IPS DF 6.9 (cell line): ENCODE measurements around the gene PFKFB4.
"Not testable (repeated sequence)": the region's sequence is repeated elsewhere in the genome, so short reads cannot be mapped to it uniquely, and the experiment has no call there.

Experiments used
- DNase-seq: peaks from one replicate; pipeline ENCODE4 v3.0.0-alpha.2; 2013; ENCODE audit warnings: low read depth, low spot score
- H3K27ac ChIP-seq: one replicate; pipeline ENCODE4 v1.5.1; 2013; ENCODE audit warnings: low read length, control low read depth
- H3K27me3 ChIP-seq: 2 replicates; pipeline ENCODE4 v1.6.1; 2013; ENCODE audit warnings: mild to moderate bottlenecking, low read length; ENCODE audit not compliant: control insufficient read depth, insufficient read depth
- H3K36me3 ChIP-seq: 2 replicates; pipeline ENCODE4 v1.6.1; 2013; ENCODE audit warnings: low read length; ENCODE audit not compliant: control insufficient read depth, insufficient read depth
- H3K4me1 ChIP-seq: 2 replicates; pipeline ENCODE4 v1.6.1; 2013; ENCODE audit warnings: low read length; ENCODE audit not compliant: control insufficient read depth, insufficient read depth
- H3K4me3 ChIP-seq: 2 replicates; pipeline ENCODE4 v1.5.1; 2013; ENCODE audit warnings: mild to moderate bottlenecking, low read length
- H3K9me3 ChIP-seq: 2 replicates; pipeline ENCODE4 v1.6.1; 2013; ENCODE audit warnings: low read length, inconsistent platforms; ENCODE audit not compliant: control insufficient read depth, insufficient read depth
- WGBS: extraction: QIAGEN DNeasy Blood & Tissue Kit; methylation state at CpG from one replicate; pipeline ENCODE4 v1.1.7; 2013; ENCODE audit warnings: mixed read lengths, missing lambda C conversion rate; ENCODE audit not compliant: insufficient read length, insufficient coverage; 5-methylcytosine and 5-hydroxymethylcytosine counted together

Gene PFKFB4

GRCh38 chr3:48532271-48532976 lies 24.2 kb downstream of the PFKFB4 start:
- Histone ChIP-seq H3K36me3 (peaks cover 13% of the 10 kb centered on the region), H3K27ac (no peak overlapping the region), H3K9me3 (no peaks in the 10 kb centered on the region)

DNA sequence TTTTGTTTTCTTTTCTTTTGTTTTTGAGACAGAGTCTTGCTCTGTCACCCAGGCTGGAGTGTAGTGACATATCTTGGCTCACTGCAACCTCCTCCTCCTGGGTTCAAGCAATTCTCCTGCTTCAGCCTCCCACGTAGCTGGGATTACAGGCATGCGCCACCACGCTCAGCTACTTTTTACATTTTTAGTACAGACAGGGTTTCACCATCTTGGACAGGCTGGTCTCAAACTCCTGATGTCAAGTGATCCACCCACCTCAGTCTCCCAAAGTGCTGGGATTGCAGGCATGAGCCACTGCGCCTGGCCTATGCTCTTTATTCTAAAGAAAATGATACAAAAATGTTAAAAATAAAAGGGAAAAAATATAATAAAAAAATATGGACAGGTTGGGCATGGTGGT lies 25.9 kb downstream of the PFKFB4 start:
- not testable (repeated sequence) for H3K27ac ChIP-seq, H3K36me3 ChIP-seq, DNase-seq, H3K4me3 ChIP-seq, H3K9me3 ChIP-seq, H3K27me3 ChIP-seq, H3K4me1 ChIP-seq
- no CpG with 5 or more reads among the region's 4 CpGs for WGBS

More at GRCh38 chr3:48532271-48532976, 24.2 kb downstream of the PFKFB4 start:
- H3K27me3 ChIP-seq = no peaks in the 10 kb centered on the region
- H3K4me3 ChIP-seq = no peak overlapping the region
- no peak for DNase-seq
- H3K4me1 ChIP-seq = no peaks in the 10 kb centered on the region; the same call in 1 of the 2 replicates
- WGBS = no CpG with 5 or more reads among the region's 6 CpGs

DNA sequence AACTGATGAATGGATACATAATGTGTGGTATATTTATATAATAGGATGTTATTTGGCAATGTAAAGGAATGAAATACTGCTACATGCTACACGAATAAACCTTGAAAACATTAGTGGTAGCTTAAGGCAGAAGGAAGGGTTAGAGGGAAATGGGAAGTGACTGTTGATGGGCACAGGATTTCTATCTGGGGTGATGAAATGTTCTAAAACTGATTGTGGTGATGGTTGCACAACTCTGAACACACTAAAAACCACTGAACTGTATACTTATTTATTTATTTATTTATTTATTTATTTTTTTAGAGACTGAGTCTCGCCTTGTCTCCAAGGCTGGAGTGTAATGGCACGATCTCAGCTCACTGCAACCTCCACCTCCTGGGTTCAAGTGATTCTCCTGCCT lies 27.8 kb downstream of the PFKFB4 start:
- WGBS = no CpG with 5 or more reads among the region's 3 CpGs
- Histone ChIP-seq H3K27me3 (no peaks in the 10 kb centered on the region), H3K9me3 (no peaks in the 10 kb centered on the region), H3K36me3 (no peaks in the 10 kb centered on the region; the same call in 1 of the 2 replicates), H3K27ac (no peak overlapping the region), H3K4me1 (no peaks in the 10 kb centered on the region; the same call in 1 of the 2 replicates), H3K4me3 (no peak overlapping the region)
- no peak for DNase-seq

DNA sequence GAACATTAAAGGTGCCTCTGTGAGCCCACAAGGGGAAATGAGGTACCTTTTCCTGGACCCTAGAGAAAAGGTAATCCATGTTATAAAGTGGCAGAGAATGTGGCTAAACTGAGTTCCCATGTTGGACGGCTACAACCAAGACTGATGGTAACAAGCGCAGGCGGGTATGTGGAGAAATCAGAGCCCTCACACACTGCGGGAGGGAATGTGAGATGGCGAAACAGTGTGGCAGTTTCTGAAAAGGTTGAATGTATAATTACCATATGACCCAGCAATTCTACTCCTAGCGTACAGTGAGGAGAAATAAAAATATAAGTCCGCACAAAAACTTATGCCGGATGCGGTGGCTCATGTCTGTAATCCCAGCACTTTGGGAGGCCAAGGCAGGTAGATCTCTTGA lies 28.6 kb downstream of the PFKFB4 start:
- Histone ChIP-seq H3K27me3 (no peaks in the 10 kb centered on the region), H3K36me3 (no peaks in the 10 kb centered on the region; the same call in 1 of the 2 replicates), H3K9me3 (no peaks in the 10 kb centered on the region), H3K27ac (no peak overlapping the region), H3K4me3 (no peak overlapping the region), H3K4me1 (no peaks in the 10 kb centered on the region; the same call in 1 of the 2 replicates)
- WGBS = no CpG with 5 or more reads among the region's 9 CpGs
- DNase-seq = no peak

- DNase-seq = no peak
- Histone ChIP-seq H3K27ac (no peak overlapping the region), H3K9me3 (no peaks in the 10 kb centered on the region), H3K4me1 (no peaks in the 10 kb centered on the region; the same call in 1 of the 2 replicates), H3K36me3 (no peaks in the 10 kb centered on the region; the same call in 1 of the 2 replicates), H3K27me3 (no peaks in the 10 kb centered on the region), H3K4me3 (no peak overlapping the region)
- WGBS = no CpG with 5 or more reads among the region's 9 CpGs
These were observed 31.6 kb downstream of the PFKFB4 start for GRCh38 chr3:48524970-48525369.

- Histone ChIP-seq H3K4me1 (no peaks in the 10 kb centered on the region), H3K4me3 (no peak overlapping the region), H3K9me3 (no peaks in the 10 kb centered on the region), H3K27me3 (no peaks in the 10 kb centered on the region), H3K27ac (no peak overlapping the region), H3K36me3 (peaks cover 10% of the 10 kb centered on the region)
- no CpG with 5 or more reads among the region's 6 CpGs for WGBS
- DNase-seq = no peak
These were observed 35.0 kb downstream of the PFKFB4 start for GRCh38 chr3:48521635-48522034.

GRCh38 chr3:48519277-48519643 lies 37.3 kb downstream of the PFKFB4 start:
- H3K9me3 ChIP-seq = no peaks in the 10 kb centered on the region
- H3K27me3 ChIP-seq = no peaks in the 10 kb centered on the region
- no peaks in the 10 kb centered on the region for H3K4me1 ChIP-seq
- no peak overlapping the region for H3K4me3 ChIP-seq
- no peak for DNase-seq
- WGBS = no CpG with 5 or more reads among the region's 9 CpGs
- no peak overlapping the region for H3K27ac ChIP-seq
- peaks cover 10% of the 10 kb centered on the region for H3K36me3 ChIP-seq

DNA sequence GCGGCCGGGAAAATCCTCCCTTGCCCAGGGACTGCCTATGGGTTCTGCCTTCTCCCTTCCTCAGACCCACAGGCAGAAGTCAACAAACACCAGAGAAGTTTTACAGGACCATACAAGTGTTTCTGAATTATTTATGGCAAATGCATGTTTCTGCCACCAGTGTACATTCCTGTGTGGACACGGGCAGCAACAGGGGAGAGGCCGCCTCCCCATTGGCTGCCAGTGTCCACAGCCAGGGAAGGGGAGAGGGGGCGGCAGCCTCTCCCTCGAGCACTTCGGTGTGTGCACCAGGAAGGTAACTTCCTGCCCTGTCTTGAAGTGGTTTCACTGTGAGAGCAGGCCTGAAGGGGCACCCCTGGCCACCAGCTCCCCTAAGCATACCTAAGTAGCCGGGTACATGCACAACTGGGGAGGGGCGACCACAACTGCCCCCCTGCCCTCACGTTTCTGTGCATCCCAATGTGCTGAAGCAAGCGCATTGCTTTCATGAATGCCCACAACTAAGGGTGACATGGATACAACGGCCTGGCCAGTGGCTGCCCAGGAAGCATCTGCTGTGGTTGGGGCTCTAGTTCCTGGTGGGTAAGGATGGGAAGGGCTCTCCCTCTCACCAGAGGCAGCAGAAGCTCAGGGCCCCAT lies 37.8 kb downstream of the PFKFB4 start:
- Histone ChIP-seq H3K9me3 (no peaks in the 10 kb centered on the region), H3K36me3 (peaks cover 10% of the 10 kb centered on the region), H3K4me1 (no peaks in the 10 kb centered on the region)

GRCh38 chr3:48518069-48518468 lies 38.5 kb downstream of the PFKFB4 start:
- H3K9me3 ChIP-seq = no peaks in the 10 kb centered on the region
- no peaks in the 10 kb centered on the region for H3K4me1 ChIP-seq
- no peaks in the 10 kb centered on the region for H3K27me3 ChIP-seq
- no peak overlapping the region for H3K4me3 ChIP-seq
- no peak overlapping the region for H3K27ac ChIP-seq
- peaks cover 10% of the 10 kb centered on the region for H3K36me3 ChIP-seq
- no CpG with 5 or more reads among the region's 6 CpGs for WGBS
- DNase-seq = no peak

More for the DNA sequence above, 37.8 kb downstream of the PFKFB4 start:
- H3K4me3 ChIP-seq = no peak overlapping the region
- H3K27ac ChIP-seq = no peak overlapping the region
- no CpG with 5 or more reads among the region's 12 CpGs for WGBS
- DNase-seq = no peak
- H3K27me3 ChIP-seq = no peaks in the 10 kb centered on the region

DNA sequence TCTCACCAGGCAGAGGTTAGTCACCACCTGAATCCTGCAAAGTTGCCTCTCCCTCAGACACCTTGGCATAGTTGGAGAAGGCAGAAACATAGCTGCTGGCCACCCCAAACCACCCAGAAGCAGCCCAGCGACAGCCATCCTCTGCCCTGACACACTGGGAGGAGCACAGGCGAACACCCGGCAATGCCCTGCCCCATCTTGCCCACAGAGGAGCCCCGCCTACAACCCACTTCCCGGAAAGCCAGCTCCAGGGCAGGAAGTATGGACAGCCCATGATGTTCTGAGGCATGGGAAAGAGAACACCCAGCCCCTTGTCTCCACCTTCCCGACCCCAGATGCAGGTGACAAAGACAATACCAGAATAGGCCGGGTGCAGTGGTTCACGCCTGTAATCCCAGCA lies 40.0 kb downstream of the PFKFB4 start:
- Histone ChIP-seq H3K27me3 (no peaks in the 10 kb centered on the region), H3K4me1 (no peaks in the 10 kb centered on the region), H3K4me3 (no peak overlapping the region), H3K27ac (no peak overlapping the region), H3K9me3 (no peaks in the 10 kb centered on the region), H3K36me3 (peaks cover 10% of the 10 kb centered on the region)
- DNase-seq = no peak
- no CpG with 5 or more reads among the region's 8 CpGs for WGBS
